Liver (tissue), 3 donors: ENCODE measurements around the gene HDAC9.

Experiments used
- CTCF ChIP-seq: fragments of 150-350 bp; IDR thresholded peaks from 2 replicates; pipeline ENCODE4 v1.5.1; 2017; ENCODE audit warnings: improper control_type of control experiment, low read depth, low read length; ENCODE audit not compliant: missing input control
- GABPA ChIP-seq, 2 donors: IDR thresholded peaks in 1 of 2; conservative IDR thresholded peaks in 1 of 2; 2 replicates each; pipeline ENCODE4 v1.6.1; 2016; ENCODE audit warnings: antibody characterized with exemption in 2 of 2, mild to moderate bottlenecking in 1 of 2, moderate library complexity in 1 of 2
- HNF4G ChIP-seq: IDR thresholded peaks from 2 replicates; pipeline ENCODE4 v1.6.1; 2016; ENCODE audit warnings: antibody characterized with exemption
- MAX ChIP-seq: IDR thresholded peaks from 2 replicates; pipeline ENCODE4 v1.6.1; 2016; ENCODE audit warnings: antibody characterized with exemption
- NR2F2 ChIP-seq: IDR thresholded peaks from 2 replicates; pipeline ENCODE4 v1.6.1; 2016; ENCODE audit warnings: antibody characterized with exemption
- REST ChIP-seq: IDR thresholded peaks from 2 replicates; pipeline ENCODE4 v1.6.1; 2016; ENCODE audit warnings: antibody characterized with exemption, mild to moderate bottlenecking
- SP1 ChIP-seq: IDR thresholded peaks from 2 replicates; pipeline ENCODE4 v1.6.1; 2018; ENCODE audit warnings: antibody characterized with exemption, mild to moderate bottlenecking
- TAF1 ChIP-seq: conservative IDR thresholded peaks from 2 replicates; pipeline ENCODE4 v1.6.1; 2016; ENCODE audit warnings: antibody characterized with exemption, mild to moderate bottlenecking
- YY1 ChIP-seq: IDR thresholded peaks from 2 replicates; pipeline ENCODE4 v1.6.1; 2016; ENCODE audit warnings: antibody characterized with exemption, mild to moderate bottlenecking
- donor health status: healthy.
- donor health status: healthy.

DNA sequence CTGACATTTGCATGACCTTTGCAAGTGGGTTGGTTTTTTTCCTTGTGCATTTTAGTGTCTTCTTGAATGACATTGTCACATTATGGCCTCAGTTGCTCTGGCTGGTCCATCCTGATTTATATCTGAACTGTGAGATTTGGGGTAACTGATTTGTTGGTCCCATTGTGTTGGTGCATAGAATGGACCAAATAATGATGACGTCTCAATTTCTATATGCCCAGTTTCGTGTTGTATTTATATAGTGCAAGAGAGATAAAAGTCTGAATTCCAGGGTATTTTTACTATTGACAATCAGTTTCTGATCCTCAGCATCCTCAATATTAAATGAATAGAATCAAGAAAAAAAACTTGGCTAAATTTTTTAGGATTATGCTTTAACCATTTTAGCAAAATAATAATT is 281.8 kb downstream of the HDAC9 start:
- TF ChIP-seq CTCF (no peak), YY1 (no peak), MAX (no peak), GABPA (IDR thresholded peaks at IDR 0.05 in 1 of 2, conservative IDR thresholded peaks at IDR 0.05 in 1 of 2) (no peak), REST (no peak), NR2F2 (no peak), SP1 (no peak), HNF4G (no peak), TAF1 (no peak)
